Stimulated activated naive CD4-positive, alpha-beta T cell treated with Interleukin-2 at 50 U/mL for 16 hours (primary cell): ENCODE data around the gene TREH.
A peak's percentile ranks its signal among the peaks of the same experiment; 100 is the strongest.
"Not testable (repeated sequence)": the region's sequence is repeated elsewhere in the genome, so short reads cannot be mapped to it uniquely, and the experiment has no call there.

Experiments used
- DNase-seq: peaks from one replicate; lab custom pipeline; 2025; lab: John Stamatoyannopoulos, UW

The TREH gene, protein sequence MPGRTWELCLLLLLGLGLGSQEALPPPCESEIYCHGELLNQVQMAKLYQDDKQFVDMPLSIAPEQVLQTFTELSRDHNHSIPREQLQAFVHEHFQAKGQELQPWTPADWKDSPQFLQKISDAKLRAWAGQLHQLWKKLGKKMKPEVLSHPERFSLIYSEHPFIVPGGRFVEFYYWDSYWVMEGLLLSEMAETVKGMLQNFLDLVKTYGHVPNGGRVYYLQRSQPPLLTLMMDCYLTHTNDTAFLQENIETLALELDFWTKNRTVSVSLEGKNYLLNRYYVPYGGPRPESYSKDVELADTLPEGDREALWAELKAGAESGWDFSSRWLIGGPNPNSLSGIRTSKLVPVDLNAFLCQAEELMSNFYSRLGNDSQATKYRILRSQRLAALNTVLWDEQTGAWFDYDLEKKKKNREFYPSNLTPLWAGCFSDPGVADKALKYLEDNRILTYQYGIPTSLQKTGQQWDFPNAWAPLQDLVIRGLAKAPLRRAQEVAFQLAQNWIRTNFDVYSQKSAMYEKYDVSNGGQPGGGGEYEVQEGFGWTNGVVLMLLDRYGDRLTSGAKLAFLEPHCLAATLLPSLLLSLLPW

DNA sequence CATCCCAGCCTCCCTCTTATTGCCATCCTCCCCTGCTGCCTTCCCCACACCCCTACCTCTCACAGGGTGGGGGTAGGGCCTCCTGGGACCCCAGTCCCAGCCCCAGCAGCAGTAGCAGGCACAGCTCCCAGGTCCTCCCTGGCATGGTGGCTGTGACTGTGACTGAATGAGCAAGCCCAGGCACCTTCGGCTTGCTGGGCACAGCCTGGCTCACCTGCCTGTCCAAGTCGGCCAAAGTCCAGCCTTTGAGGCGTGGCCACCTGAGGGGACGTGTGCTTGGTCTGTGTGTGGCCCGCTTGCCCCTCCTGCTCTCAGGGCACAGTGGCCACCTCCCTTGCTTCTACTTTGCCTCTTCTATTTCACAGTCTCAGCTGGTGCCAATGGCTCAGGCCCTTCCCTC, at the start of gene TREH:
TREH (minus strand) TSS at position 168 of the 400 bp plus-strand sequence; CDS start at position 145, 23 bp downstream.
- no peak for DNase-seq

DNA sequence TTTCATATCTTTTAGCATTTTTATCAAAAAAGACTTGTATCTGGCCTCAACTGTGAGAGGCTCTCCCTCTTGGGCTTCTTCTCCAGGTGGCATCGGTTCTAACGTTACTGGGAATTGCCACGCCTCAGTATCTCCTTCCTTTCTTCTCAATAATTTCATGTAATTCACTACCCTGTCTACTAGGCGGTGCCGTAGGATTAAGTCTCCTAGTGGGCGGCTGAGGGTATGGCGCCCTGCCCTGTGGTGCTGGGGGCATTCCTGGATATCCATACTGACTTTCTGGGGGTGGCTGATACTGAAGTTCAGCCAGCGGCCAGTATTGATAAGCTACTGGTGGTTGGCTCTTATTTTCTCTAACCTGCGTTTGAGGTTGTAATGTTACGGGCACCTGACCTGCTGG, 48.7 kb upstream of the TREH start:
- DNase-seq, result not testable (repeated sequence)

DNA sequence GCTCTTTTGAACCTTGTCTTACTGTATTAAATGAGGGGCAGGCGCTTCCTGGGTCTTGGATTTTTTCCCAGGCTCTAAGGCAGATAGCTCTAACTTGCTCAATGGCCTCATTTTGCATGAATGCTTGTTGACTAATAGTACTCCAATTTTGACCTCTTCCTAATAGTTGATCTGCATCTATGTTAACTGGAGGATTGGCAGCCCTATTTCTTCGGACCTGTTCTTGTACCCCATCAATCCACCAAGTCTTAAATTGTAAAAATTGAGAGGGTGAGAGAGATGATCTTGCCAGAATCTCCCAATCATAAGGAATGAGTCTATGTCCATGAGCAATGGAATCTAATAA, 48.2 kb upstream of the TREH start:
- DNase-seq, result not testable (repeated sequence)

DNA sequence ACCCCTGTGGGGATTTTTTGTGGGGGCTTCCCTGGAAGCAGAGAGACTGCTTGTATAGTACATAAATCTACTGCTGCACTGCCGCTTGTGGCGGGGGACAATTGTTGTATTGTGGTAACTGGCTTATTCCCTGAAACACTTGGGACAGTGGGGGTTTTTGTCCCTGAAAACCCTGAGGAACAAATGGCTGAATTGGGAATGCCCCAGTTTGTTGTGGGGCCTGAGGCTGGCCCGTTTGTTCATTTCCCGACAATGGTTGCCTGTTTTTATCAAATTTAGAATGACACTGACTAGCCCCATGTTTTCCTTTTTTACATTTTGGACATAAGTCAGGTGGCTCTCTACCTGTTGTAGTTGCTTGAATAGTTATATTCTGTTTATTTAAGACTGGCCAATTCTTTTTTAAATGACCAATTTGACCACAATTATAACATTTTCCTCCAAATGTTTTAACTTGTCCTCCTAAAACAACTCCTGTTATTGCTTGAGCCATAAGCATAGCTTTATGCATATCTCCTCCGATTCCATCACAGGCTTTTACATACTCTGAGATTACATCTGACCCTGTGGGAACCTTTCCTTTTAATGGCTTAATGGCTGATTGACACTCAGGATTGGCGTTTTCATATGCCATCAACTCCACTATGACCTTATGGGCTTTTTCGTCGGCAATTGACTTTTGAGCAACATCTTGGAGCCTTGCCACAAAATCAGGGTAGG, 47.7 kb upstream of the TREH start:
- DNase-seq, result not testable (repeated sequence)

DNA sequence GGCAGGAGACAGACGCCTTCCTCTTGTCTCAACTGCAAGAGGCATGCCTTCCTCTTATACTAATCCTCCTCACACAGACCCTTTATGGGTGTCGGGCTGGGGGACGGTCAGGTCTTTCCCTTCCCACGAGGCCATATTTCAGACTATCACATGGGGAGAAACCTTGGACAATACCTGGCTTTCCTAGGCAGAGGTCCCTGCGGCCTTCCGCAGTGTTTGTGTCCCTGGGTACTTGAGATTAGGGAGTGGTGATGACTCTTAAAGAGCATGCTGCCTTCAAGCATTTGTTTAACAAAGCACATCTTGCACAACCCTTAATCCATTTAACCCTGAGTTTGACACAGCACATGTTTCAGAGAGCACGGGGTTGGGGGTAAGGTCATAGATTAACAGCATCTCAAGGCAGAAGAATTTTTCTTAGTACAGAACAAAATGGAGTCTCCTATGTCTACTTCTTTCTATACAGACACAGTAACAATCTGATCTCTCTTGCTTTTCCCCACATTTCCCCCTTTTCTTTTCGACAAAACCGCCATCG, 42.1 kb upstream of the TREH start:
- DNase-seq, result not testable (repeated sequence)

DNA sequence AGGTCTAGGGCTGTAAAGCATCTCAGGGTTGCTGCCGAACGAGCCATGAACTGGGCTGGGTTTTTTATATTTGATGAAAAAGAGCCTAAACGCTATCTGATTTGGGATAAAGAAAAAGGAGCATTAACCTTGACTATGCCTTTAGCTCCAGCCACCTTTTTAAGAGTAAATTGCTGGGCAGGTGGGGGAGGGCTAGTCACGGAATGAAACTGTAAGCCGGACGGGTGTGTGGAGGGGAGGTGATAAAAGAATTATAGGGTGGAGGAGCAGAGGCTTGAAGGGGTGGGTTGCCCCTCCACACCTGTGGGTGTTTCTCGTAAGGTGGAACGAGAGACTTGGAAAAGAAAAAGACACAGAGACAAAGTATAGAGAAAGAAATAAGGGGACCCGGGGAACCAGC, 41.3 kb upstream of the TREH start:
- DNase-seq, result not testable (repeated sequence)

DNA sequence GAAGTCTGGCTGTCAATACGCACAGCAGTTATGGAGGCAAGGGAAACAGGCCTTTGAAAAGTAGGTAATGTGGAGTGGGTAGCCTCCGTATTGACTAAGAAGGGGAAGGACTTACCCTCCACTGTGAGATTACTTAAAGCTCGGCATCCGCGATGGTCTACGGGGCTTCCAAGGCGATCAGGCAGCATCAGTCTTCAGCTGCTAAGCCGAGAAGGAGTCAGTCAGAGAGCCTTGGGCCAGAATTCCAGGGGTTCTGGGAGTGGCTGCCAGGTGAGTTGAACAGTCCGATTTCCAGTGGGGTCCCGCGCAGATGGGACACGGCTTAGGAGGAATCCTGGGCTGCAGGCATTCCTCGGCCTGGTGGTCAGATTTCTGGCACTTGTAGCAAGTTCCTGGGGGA, 40.6 kb upstream of the TREH start:
- DNase-seq, result not testable (repeated sequence)

DNA sequence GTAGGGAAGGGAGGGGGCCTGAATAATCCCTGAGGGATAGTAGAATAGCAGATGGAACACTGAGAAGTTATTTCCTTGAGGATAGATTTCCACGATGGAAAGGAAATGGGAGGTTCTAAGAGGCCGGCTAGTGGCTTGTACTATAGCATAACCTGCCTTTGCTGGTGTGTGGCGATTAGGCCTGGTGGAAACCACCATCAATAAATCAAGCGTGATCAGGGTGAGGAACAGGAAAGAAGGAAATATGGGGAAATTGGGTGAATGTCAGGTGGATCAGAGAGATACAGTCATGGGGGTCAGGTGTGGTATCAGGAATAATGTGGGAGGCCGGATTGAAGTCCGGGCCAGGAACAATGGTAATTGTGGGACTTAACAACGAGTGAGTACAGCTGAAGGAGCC, 39.1 kb upstream of the TREH start:
- DNase-seq, result not testable (repeated sequence)

DNA sequence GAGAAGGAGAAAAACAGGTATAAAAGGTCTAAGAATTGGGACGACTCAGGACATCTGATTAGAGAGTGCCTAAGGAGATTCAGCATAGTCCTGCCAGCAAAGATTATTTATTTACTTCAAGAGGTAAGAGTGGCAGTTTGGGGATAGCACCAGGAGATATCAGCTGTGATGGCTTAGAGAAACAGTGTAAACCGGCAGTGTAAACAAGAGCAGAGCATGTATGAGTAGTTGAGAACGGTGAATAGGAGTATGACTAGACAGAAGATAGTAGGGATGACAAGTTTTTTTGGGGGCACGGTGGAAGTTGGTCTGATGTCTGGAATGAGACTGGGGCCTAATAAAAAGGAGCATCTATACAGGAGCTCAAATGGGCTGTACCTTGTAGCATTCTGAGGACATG, 38.3 kb upstream of the TREH start:
- DNase-seq, result not testable (repeated sequence)

DNA sequence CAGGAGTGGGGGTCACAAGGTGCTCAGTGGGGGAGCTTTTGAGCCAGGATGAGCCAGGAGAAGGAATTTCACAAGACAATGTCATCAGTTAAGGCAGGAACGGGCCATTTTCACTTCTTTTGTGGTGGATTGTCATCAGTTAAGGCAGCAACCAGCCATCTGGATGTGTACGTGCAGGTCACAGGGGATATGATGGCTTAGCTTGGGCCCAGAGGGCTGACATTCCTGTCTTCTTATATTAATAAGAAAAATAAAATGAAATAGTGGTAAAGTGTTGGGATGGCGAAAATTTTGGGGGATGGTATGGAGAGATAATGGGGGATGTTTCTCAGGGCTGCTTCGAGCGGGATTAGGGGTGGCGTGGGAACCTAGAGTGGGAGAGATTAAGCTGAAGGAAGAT, 37.8 kb upstream of the TREH start:
- DNase-seq, result not testable (repeated sequence)

DNA sequence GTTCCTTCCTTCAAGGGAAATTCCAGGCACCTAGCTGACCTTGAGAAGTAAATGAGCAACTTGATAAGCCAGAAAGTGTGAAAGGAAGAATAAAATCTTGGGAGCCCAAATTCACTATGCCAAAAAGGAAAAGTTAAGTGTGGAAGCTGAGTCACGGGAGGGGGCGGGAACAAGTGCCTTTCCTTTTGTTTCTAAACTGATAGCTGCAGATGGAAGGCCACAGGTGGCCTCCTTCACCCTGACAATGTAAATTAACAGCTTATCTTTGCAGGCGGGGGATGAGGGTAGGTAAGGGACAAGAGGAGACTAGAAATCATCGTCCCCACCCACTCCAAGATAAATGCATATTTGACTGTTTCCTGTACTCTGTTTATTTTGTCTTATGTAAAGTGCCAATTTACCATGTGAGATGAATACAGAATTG, 36.4 kb upstream of the TREH start:
- DNase-seq, result no peak

DNA sequence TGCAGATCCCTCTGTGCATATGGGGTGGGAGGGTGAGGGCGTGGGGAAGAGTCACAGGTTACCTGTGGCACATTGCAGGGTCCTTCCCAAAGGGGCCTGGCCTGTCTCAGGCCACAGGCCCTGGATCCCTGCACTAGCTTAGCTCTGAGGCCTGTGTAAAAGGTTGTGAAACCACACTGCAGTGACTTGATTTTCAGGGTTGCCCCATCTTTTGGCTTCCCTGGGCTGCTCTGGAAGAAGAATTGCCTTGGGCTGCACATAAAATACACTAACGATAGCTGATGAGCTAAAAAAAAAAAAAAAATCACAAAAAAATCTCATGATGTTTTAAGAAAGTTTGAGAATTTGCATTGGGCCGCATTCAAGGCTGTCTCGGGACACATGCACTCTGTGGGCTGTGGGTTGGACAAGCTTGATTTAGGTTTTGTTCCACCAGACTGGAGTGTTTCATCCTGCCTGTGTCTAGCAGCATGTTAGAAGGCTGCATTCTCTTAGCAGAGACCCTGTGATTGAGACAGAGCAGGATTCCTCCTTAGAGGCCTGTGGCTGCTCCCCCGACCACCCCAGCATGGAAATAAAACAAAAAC, 35.9 kb upstream of the TREH start:
- DNase-seq, result no peak

DNA sequence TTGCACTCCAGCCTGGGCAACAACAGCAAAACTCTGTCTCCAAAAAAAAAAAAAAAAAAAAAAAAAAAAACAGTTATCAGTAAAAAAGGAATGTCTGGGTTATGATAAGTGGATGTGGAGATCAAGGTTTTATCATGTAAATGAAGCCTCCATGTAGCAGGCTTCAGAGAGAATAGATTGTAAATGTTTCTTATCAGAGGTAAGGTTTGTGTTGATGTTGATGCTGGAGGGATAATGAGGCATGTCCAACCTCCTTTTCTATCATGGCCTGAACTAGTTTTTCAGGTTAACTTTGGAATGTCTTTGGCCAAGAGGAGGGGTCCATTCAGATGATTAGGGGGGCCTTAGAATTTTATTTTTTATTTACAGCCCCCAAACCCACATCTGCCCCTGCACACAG, 35.4 kb upstream of the TREH start:
- DNase-seq, result no peak

DNA sequence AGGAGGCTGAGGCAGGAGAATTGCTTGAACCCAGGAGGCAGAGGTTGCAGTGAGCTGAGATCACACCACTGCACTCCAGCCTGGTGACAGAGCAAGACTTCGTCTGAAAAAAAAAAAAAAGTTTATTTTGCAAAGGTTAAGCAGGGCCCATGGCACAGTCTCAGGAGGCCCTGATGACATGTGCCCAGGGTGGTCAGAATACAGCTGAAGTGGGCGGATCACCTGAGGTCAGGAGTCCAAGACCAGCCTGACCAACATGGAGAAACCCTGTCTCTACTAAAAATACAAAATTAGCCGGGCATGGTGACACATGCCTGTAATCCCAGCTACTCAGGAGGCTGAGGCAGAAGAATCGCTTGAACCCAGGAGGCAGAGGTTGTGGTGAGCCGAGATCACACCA, 35.0 kb upstream of the TREH start:
- DNase-seq, result not testable (repeated sequence)

DNA sequence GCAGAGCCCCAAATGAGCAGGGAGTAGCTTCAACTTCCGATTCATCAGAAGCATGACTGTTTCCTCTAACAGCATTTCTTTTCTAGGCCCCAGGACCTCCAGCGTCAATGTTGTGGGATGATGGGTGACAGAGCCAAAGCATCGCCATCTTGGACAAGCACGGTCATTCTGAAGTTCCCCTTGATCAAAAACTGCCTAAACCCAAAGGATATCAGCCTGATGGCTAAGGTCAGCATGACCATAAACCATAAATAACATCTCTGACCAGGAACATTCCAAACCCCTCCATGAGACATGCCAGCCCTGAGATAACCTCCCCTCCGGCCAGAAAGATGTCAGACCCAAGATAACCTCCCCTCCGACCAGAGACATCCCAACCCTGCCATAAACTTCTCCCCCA, 28.8 kb upstream of the TREH start:
- no peak for DNase-seq

DNA sequence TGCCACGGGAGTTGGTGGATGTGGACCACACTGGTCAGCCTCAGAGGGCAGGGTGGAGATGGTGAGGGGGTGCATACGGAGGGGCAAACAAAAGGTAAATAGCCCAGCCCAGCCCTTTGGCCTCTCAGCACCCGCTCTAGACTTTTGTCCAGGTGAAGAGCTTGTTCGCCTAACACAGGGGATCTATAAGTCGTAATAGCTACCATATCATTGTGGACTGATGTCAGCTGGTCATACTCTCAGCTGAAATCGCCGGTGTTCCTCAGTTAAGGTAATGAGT, 27.0 kb upstream of the TREH start:
- no peak for DNase-seq

DNA sequence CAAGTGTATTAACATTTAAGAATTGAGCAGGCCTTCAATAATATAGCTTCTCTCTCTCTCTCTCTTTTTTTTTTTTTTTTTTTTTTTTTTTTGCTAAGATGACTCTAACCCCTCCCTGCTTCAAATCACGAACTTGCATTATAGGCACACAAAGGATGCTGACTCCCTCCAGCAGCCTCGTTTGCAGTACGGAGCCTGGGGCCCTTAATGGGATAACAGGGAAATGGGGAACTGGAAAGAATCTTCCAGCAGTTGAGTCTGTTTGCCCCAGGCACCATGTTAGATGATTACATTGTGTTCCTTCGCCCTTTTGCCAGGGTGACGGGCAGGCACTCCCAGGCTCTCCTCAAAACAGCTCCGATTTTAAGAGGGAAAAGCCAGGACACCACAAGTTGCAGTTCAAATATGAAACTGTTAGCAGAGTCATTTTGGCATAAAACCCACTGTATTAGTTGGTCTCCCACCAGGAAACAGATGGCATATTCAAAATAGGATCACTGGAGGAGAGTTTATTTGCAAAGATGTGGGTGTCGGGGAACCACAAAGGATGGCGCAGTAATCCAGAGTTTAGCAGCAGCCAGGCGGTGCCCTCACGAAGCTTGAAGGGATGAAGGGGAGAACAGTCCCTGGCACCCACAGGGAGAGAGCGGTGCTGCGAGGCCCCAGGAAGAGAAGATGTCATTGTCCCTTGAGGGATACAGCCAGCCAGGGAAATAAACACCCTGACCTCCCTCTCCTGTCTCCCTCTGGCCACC, 26.5 kb upstream of the TREH start:
- no peak for DNase-seq

DNA sequence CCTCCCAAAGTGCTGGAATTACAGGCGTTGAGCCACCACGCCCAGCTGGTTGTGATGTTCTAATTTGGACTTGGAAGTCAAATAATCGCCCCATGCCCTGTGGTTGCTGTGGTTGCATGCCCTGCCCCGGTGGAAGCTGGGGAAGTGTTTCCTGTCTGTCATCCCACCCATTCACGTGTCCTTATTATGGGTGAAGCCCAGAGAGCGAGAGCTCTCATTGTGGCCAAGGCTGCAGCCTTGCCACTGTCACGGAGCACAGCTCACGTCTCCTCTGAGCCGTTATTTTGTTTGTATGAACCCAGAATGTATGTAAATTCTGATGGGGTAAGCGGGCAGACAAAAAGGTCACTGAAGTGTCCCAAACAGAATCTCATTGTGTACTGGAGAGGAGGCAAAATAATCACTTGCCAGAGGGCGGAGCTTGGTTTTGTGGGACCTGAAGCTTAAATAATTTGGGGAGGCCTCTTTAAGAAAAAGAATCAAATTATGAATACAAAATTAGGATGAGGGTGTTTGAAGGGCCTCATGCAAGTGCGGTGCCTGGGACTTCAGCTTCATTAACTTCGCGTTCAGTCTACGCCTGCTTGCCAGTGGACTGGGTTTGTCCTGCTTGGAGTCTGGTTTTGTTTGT, 25.8 kb upstream of the TREH start:
- no peak for DNase-seq

DNA sequence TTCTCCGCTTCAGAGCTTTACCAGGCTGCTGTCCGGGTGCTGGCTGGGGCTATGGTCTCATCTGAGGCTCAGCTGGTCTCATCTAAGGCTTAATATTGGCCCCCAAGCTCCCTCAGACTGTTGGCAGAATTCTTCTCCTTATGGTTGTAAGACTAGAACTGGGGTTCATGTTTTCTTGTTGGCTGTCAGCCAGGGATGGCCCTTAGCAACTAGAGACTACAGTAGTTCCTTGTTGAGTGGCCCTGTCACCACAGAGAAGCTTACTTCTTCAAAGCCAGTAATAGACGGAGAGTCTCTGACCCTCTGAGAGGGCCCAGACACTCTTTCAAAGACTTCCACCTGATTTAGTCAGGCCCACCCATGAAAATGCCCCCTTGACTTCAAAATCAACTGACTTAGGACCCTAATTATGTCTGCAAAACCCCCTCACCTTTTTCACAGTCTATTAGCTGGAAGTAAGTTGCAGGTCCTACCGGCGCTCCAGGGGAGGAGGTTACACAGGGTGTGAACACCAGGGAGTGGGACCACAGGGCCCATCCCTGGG, 24.2 kb upstream of the TREH start:
- DNase-seq, result no peak

DNA sequence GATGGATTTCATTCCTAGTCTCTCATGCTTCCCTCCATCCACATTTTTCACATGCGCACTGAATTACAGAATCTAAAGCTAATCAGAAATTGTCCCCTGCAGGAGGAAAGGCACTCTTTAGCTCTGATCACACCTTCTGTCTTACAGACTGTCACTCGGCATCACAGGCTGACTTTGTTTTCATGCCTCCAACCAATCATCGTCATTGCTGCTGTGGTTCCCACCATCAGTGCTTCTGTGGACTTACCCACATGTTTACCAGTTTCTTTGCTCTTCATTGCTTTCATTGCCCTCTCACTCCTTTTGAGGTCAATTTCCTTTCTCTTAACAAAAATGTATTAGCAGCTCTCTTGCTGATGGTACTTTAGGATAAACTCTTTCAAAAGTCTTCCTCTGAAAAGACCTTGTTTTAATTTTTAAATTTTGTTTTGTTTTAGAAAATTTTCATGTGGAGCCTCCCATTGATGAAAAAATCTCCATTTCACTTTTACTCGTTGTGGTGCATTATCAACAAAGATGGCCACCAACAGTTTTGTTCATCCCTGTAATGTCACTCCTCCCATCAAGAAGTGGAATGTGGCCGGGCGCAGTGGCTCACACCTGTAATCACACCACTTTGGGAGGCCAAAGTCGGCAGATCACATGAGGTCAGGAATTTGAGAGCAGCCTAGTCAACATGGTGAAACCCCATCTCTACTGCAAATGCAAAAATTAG, 20.2 kb upstream of the TREH start:
- peak; percentile 5 for DNase-seq

DNA sequence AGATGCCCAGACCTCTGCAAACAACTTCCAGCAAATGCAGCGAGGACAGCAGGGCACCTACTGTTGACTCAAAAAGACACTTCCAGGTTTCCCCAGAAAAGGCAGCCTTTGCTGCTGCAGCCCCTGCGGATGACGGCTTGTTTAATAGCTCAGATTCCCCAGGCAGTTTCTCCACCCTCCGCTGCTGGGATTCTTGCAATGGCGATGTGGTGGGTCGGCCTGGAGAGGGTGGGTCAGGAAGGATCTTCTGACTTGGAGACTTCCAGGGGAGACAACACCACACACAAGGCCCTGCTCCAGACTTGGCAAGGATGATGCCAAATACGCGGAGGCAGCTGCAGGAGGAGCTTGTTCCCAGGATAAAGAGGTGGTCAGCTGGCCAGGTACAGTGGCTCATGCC, 17.9 kb upstream of the TREH start:
- DNase-seq, result no peak
